C4-2B (cell line): ENCODE data around the gene NUP214.

Source experiments
- ZFX ChIP-seq: fragments of 450-650 bp; IDR thresholded peaks from 2 replicates; pipeline ENCODE4 v1.6.1; 2017
- TF ChIP-seq, protein P1 (sequence below): fragments of 450-650 bp; conservative IDR thresholded peaks from 2 replicates; pipeline ENCODE4 v1.5.1; 2017; ENCODE audit warnings: mild to moderate bottlenecking

DNA sequence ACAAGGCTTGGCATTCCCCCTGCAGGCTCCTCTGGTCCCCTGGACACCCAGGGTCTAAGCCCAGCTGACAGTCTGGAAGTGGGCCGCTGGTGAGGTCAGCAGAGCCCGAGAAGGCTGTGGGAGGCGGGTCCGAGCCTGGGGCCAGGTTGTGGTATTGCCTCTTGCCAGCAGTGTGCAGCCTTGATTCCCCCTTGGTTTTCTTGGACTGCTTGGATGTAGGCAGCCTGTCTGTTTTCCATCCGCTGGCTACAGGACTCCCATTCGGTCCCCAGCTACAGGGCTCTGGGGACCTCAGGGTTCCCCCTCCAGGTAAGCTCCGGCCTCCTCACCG is 27.5 kb upstream of the NUP214 start:
- TF ChIP-seq, protein P1, sequence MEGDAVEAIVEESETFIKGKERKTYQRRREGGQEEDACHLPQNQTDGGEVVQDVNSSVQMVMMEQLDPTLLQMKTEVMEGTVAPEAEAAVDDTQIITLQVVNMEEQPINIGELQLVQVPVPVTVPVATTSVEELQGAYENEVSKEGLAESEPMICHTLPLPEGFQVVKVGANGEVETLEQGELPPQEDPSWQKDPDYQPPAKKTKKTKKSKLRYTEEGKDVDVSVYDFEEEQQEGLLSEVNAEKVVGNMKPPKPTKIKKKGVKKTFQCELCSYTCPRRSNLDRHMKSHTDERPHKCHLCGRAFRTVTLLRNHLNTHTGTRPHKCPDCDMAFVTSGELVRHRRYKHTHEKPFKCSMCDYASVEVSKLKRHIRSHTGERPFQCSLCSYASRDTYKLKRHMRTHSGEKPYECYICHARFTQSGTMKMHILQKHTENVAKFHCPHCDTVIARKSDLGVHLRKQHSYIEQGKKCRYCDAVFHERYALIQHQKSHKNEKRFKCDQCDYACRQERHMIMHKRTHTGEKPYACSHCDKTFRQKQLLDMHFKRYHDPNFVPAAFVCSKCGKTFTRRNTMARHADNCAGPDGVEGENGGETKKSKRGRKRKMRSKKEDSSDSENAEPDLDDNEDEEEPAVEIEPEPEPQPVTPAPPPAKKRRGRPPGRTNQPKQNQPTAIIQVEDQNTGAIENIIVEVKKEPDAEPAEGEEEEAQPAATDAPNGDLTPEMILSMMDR = no peak
- no peak for TF ChIP-seq ZFX
